Hepatocyte (in vitro differentiated cells): ENCODE results near the gene FADS6.

Source experiments
- EZH2phosphoT487 ChIP-seq: fragments of 200-600 bp; sonication (generic); IDR thresholded peaks from one replicate; pipeline ENCODE4 v1.6.1; 2018; ENCODE audit warnings: antibody characterized with exemption, mild to moderate bottlenecking, low read depth, moderate library complexity; ENCODE audit not compliant: unreplicated experiment, severe bottlenecking
- TF ChIP-seq, protein P1 (sequence below): fragments of 200-600 bp; sonication (generic); IDR thresholded peaks from 2 replicates; pipeline ENCODE4 v1.5.1; 2016; ENCODE audit warnings: antibody characterized with exemption, mild to moderate bottlenecking; ENCODE audit not compliant: poor library complexity

GRCh38 chr17:74893936-74894671, 671 bp upstream of the FADS6 start:
- TF ChIP-seq, protein P1, sequence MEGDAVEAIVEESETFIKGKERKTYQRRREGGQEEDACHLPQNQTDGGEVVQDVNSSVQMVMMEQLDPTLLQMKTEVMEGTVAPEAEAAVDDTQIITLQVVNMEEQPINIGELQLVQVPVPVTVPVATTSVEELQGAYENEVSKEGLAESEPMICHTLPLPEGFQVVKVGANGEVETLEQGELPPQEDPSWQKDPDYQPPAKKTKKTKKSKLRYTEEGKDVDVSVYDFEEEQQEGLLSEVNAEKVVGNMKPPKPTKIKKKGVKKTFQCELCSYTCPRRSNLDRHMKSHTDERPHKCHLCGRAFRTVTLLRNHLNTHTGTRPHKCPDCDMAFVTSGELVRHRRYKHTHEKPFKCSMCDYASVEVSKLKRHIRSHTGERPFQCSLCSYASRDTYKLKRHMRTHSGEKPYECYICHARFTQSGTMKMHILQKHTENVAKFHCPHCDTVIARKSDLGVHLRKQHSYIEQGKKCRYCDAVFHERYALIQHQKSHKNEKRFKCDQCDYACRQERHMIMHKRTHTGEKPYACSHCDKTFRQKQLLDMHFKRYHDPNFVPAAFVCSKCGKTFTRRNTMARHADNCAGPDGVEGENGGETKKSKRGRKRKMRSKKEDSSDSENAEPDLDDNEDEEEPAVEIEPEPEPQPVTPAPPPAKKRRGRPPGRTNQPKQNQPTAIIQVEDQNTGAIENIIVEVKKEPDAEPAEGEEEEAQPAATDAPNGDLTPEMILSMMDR = no peak
- TF ChIP-seq EZH2phosphoT487 = no peak
